Activated CD4-positive, alpha-beta T cell treated with anti-CD3 and anti-CD28 coated beads, Interleukin-2, amount 50 U/mL, for 16 hours (primary cell): ENCODE results near the gene KIF21A.

ENCODE experiments used
- DNase-seq: peaks from one replicate; pipeline ENCODE4 v3.0.0-alpha.2; 2020

KIF21A gene

GRCh38 chr12:39383114-39383513, 59.8 kb downstream of the KIF21A start:
- DNase-seq = no peak

DNA sequence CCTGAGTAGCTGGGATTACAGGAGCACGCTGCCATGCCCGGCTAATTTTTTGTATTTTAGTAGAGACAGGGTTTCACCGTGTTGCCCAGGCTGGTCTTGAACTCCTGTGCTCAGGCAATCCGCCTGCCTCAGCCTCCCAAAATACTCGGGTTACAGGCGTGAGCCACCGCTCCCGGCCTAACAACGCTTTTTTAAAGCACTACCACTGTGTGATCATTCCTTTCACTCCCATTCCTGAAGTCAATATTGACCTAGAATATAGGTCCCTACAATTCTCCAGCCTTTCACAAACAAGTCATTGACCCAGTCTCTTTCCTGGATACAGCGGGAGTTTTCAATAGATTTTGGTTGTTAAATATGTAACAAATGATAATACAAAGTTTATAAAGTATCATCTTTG, 62.8 kb downstream of the KIF21A start:
- no peak for DNase-seq

- DNase-seq = no peak
Measured at GRCh38 chr12:39378341-39378740, 64.6 kb downstream of the KIF21A start.

GRCh38 chr12:39375206-39375808, 67.6 kb downstream of the KIF21A start:
- DNase-seq = peak; percentile 3

GRCh38 chr12:39372929-39373328, 70.0 kb downstream of the KIF21A start:
- peak; percentile 75 for DNase-seq

DNA sequence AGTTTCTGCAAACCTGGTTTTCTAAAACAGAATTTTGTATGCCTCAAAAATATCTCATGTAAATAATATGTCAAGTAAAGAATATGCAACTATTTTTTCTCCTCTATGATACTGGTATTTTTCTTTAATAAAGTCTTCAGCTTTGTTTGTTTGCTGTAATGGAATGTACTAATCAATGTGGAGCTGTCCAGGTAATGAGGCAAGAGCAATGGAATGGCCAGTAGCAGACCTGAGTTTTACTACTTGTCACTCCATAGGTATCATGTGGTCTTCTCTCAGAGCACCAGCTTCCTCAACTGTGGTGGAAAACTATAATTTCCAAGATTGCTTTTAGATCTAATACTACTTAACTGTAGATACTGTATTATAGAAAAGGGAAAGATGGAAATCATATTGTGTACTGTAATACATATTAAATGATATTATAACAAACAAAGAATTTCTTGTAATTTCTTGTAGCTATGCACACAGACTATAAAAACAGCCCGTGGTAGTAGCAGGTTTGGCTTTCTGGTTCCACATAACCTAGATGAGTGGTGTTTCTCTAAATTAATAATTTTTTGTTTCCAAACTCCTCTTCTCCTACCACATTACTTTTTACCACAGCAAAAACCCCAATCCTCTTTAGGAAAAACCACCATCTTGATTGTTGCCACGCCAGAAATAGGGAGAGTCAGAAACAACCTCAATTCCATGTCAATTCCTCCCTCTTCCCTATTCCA, 70.6 kb downstream of the KIF21A start:
- peak; percentile 12 for DNase-seq

- DNase-seq = no peak
Measured at GRCh38 chr12:39369756-39370155, 73.2 kb downstream of the KIF21A start.

- DNase-seq = no peak
Measured at GRCh38 chr12:39368891-39369290, 74.0 kb downstream of the KIF21A start.

GRCh38 chr12:39368096-39368495, 74.8 kb downstream of the KIF21A start:
- DNase-seq = no peak

- DNase-seq = no peak
Measured at GRCh38 chr12:39367494-39367893, 75.4 kb downstream of the KIF21A start.

- no peak for DNase-seq
Measured at GRCh38 chr12:39365364-39366001, 77.4 kb downstream of the KIF21A start.

GRCh38 chr12:39364196-39364595, 78.7 kb downstream of the KIF21A start:
- no peak for DNase-seq

DNA sequence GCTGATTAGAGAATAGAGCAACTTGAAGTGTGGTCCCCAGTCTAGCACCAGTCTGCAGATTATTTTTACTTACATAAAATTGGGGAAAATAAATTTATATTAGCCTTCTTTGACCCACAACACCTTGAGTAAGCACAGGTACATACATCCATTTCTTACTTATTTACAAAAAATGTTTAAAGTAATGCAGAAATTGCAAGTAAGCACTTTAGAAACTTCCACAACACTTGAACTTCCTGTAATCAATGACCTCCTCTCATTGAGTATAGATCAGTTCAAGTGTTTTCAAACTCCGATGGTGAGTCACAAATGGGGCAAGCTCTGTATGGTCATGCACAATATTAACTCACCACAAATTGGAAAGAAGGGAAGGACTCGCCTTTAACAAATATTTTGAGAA, 83.3 kb downstream of the KIF21A start:
- no peak for DNase-seq

GRCh38 chr12:39357041-39357440, 85.9 kb downstream of the KIF21A start:
- DNase-seq = no peak

GRCh38 chr12:39355841-39356240, 87.1 kb downstream of the KIF21A start:
- DNase-seq = no peak

GRCh38 chr12:39354955-39355354, 88.0 kb downstream of the KIF21A start:
- DNase-seq = no peak

DNA sequence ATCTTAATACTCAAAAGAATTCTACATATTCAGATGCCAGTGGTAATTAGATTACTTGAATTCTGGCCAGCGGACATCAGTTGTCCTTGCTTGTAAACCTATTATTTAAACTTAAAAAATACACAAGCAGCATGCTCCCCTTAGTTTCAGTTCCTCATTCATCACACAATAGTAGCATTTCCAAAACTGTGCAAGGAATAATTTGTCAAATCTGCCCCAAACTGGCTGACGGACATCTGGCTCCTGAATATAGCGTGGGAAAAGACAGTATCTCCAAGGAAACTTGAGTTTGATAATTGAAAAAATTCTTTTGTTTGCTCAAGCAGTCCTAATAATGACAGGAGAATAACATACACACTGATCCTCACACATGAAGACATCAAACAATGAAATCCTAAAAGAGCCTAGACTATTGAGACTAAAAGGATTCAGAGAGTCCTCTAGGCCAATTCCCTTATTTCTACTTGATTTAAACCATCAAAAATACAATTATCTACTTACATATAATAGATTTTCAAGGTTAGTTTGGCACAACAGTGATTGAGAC, 90.4 kb downstream of the KIF21A start:
- DNase-seq = no peak

- DNase-seq = no peak
Measured at GRCh38 chr12:39351153-39351552, 91.8 kb downstream of the KIF21A start.

- no peak for DNase-seq
Measured at GRCh38 chr12:39348941-39349626, 93.8 kb downstream of the KIF21A start.

- DNase-seq = no peak
Measured at GRCh38 chr12:39348523-39348922, 94.4 kb downstream of the KIF21A start.

- DNase-seq = no peak
Measured at GRCh38 chr12:39344926-39345325, 98.0 kb downstream of the KIF21A start.

DNA sequence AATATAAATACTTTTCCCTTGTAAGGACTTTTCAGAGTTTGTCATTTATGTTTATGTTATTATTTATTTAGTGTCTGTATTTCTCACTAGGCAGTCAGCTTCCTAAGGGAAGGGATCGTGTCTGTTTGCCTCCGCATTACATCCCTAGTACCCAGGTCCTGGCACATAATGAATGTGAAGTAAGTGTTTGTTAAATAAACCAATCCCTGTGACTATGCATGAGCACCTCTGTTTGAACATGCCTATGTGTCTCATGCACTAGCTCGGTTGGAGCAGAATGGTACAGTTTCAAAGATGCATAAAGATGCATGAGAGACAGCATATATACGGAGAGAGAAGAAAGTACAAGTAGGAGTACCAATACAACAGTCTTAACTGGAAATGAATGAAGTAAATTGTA, 99.3 kb downstream of the KIF21A start:
- DNase-seq = no peak

DNA sequence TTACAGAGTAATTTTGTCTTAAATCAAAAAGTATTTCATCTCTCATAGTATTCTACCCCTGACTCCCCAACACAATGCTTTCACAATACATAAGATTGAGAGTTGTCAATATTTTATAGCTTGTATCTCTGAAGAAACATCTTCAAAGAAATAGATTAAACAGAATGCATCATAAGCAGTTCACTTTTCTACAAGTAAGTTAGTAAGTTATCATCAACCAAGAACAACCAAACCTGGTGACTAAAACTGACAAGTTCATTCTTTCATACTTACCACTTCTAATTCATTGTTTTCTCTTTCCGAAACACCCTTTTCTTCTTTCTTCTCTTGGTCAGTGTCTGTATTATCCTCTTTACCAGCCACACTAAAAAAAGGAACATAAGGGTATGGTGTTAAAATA, 101.2 kb downstream of the KIF21A start:
- DNase-seq = no peak
